NCI-H128 (cell line): ENCODE results near the gene PGBD1.

ENCODE experiments used
- DNase-seq: peaks from one replicate; lab custom pipeline; 2025; ENCODE audit not compliant: unreplicated experiment; lab: John Stamatoyannopoulos, UW

PGBD1 gene, protein sequence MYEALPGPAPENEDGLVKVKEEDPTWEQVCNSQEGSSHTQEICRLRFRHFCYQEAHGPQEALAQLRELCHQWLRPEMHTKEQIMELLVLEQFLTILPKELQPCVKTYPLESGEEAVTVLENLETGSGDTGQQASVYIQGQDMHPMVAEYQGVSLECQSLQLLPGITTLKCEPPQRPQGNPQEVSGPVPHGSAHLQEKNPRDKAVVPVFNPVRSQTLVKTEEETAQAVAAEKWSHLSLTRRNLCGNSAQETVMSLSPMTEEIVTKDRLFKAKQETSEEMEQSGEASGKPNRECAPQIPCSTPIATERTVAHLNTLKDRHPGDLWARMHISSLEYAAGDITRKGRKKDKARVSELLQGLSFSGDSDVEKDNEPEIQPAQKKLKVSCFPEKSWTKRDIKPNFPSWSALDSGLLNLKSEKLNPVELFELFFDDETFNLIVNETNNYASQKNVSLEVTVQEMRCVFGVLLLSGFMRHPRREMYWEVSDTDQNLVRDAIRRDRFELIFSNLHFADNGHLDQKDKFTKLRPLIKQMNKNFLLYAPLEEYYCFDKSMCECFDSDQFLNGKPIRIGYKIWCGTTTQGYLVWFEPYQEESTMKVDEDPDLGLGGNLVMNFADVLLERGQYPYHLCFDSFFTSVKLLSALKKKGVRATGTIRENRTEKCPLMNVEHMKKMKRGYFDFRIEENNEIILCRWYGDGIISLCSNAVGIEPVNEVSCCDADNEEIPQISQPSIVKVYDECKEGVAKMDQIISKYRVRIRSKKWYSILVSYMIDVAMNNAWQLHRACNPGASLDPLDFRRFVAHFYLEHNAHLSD

DNA sequence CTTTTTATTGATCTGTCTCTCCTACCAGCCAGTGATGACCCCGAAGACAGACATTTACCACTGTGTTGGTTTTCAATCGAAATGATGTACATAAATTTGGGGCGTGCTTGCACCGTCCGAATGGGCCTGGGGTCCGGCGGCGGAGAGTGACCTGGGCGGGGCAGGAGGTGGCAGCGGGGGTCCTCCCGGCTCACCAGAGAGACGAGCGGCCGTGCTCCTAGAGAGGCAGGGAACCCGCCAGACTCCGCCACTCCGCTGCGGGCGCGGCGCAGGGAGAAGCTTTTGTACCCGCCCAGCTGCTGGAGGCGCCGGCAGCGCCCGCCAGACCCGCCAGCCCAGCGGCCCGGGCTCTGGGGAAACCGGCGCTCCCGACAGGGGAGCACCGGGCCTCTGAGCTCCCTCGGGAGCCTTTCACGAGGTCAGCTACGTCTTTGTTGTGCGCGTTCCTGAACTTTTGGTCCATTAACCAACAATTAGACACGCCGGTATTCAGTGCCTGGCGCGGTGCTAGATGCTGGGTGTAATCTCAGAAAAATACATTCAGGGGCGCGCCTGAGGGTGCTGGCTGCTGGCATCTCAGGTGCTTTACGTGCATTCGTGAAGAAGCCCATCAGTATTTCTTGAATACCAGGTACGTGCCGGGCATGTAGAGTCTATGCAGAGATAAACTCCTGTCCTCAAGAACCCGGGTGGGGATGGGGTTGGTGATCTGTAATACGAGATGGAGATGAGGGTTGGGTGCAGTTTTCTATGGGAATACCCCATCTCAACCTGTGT, at the start of gene PGBD1:
PGBD1 (plus strand) TSS at position 285 of the 777 bp plus-strand sequence. CDS start 2,242 bp downstream, outside the sequence.
- DNase-seq = peak; percentile 57

DNA sequence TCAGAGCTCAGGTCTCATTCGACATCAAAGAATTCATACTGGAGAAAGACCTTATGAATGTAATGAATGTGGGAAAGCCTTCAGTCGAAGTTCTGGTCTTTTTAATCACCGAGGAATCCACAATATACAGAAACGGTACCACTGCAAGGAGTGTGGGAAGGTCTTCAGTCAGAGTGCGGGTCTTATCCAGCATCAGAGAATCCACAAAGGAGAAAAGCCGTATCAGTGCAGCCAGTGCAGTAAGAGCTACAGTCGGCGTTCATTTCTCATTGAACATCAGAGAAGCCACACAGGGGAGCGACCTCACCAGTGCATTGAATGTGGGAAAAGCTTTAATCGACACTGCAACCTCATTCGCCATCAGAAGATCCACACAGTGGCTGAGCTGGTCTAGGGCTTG, 48.6 kb upstream of the PGBD1 start:
- no peak for DNase-seq

DNA sequence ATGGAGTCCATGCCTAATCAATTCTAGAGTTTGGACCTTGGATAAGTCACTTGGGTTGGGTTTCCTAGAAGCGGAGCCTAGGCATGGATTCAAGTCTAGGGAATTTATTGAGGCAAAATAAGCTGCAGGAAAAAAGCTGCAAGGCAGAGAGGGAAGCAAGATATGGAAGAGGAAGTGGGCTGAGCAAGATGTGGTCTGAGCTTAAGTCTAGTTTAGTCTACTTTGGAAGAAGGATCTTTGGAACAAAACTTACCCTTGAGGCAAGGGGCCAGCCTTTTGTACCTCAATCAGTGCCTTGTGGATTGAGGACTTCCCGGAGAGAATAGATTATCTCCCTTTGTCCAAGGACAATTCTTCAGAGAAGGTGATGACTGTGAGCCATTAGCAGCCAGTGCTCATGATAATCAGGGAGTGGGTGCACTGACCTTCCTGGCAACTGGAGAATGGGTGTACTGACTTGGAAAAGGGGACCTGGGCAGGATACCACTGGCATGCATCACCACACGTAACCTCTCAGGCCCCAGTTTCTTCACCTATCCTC, 45.4 kb upstream of the PGBD1 start:
- no peak for DNase-seq

DNA sequence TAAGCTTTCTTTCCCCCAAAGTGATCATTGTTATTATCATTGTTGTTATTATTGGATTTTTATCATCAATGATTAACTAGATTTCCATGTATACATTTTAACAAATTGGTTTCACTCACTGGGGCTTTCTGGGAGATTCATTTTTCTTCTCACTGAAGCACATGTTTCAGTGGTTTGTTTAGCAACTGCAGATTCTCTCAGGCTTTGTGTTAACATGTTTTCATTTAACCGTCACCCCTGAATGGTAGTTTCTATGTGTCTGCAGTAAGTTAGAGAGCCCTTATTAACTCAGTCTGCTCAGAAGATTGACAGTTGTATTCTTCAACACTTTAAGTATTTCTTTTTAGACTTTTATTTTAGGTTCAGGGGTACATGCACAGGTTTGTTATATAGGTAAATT, 41.7 kb upstream of the PGBD1 start:
- DNase-seq = no peak

DNA sequence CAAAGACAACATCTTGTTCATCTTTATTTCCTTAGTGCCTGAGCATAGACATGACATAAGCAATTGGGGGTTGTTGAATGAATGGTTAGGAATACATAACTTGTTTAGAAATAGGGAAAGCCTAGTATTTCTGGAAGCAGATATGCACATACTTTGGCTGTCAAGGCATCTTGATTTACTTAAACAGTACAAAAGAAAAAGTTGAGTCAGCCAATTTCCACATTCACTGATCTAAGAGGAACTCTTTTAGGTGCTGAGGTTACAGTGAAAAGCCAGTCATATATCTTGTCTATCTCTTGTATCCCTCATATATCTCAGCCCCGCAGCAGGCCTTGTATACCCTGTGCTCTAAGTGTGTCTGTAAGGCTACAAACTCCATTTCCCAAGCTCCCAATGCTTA, 40.9 kb upstream of the PGBD1 start:
- no peak for DNase-seq

DNA sequence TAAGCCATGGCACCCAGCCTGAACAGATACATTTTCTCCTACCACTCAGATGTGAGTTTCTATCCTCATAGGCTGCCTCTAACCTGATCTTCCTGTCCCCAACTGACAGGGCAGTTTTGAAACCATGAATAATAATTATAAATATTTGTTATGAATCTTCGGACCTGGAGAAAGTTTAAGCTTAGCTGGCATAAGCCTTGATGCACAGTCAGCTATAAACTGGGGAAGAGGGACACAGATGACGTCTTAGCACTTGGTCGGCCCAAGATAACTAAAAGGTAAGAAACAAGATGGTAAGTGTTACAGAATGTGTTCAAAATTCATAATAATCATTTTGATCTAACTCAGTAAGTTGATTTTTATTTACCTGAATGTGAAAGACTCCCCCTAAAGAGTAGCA, 37.4 kb upstream of the PGBD1 start:
- DNase-seq = no peak

DNA sequence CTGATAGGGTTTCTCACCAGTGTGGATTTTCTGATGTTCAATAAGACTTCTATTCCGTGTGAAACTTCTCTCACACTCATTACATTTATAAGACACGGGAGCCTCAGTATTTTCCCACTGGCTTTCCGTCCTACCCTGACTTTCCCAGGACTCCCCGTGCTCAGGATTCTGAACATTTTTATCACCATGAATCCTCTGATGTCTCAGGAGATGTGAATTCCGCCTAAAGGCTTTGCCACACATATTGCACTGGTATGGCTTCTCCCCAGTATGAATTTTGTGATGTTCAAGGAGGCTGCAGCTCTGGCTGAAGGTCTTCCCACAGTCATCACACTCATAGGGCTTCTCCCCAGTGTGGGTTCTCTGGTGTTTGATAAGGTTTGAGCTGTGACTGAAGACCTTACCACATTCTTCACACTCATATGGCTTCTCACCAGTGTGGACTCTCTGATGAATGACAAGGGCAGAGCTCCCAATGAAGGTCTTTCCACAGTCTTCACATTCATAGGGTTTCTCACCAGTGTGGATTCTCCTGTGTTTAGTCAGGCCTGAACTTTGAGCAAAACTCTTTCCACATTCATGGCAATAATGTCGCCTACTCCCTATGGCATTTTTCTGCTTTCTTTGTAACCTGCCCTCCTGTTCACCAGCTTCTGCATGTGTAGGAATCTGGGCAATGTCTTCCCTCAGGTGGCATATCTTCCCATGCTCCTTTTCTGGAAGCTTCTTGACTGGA, 36.0 kb upstream of the PGBD1 start:
- DNase-seq = no peak

DNA sequence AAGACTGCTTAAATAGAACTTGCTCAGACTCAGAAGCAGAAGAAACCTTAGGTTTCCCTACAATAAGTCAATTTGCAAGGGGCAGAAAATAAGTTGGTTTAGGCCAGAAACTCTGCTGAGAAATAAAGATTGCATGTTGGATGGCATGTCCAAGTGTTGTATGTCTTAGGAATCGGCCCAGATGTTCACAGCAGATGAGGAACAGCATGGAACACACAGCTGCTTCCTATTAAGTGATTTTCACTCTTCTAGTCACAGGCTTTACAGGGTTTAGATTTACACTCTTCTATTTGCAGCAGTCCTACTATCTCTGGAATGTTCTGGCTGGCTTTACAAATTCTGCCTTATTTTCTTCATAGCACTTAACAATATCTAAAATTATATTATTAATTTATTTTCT, 32.5 kb upstream of the PGBD1 start:
- no peak for DNase-seq

DNA sequence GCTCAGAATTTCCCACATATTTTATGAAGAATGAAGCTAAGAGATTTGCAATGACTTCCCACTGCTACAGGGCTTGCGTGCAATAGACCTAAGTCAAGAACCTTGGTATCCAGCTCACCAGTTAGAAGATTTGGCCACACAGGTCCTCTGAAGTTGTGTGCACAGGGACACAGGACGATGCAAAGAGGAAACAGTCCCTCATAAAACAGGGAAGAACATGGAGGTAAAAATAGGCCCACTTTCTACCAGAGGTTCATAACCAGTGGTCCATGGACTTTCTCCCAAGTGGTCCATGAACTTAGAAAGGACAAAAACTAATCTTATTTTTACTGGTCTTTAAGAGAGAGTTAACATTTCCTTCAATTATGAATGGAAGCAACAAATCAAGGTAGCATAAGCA, 30.6 kb upstream of the PGBD1 start:
- DNase-seq = no peak

DNA sequence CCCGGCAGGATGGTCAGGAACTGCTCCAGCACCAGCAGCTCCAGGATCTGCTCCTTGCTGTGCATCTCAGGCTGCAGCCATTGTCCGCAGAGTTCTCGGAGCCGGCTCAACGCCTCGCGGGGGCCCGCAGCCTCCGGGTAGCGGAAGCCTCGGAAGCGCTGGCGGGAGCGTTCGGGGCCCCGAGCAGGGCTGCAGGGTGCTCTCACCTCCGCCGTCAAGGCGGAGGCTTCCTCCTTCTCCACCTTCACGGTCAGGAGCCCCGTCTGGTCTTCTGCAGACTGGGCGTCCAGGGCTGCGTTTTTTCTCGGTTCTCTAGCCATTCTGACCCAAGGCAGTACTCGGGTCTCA, 29.7 kb upstream of the PGBD1 start:
- no peak for DNase-seq

DNA sequence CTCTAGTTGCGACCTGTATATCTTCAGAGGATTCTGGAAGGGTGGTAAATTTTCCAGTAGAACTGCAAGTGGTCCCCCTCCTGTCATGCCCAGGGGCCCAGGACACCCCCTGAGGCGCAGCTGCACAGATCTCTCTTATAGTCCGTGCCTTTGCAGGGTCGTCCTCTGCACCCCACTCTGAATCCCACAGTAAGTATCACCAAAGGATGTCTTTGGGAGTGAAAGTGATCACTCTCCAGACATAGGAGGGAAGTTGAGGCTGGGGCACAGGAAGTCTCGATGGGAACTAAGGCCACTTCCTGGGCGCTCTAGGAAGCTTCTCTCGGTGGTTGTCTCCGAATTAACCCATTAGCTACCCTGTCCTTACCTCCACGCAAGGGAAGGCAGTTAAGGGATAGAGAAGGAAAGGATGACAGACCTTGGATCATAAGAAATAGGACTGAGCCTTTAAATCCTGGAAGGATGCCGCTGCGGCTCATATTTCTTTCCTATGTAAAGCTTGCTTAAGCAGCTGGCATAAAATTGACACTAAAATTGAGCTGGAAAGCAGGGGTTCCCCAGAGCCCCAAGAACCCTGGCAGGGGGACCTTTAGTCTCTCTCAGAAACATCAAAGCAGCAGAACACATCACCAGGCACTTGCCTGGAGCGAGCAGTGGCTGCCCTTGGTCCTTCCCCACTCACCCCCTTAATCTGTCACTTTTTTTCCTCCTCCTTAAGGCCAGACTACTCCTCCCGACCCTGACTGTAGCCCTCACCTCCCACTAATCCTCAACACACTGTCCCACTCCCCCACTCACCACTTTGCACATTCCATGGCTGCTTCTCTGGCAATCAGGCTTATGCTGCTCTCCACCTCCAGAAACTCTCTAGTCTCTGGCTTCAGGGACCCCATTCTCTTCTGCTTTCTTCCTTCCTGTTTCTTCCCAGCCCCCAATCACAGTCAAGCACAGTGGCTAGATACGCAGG, 29.1 kb upstream of the PGBD1 start, which contains the start of gene ZKSCAN4:
ZKSCAN4 (minus strand) TSS at position 261 of the 967 bp plus-strand sequence. CDS start 289 bp downstream, outside the sequence.
- peak; percentile 73 for DNase-seq

DNA sequence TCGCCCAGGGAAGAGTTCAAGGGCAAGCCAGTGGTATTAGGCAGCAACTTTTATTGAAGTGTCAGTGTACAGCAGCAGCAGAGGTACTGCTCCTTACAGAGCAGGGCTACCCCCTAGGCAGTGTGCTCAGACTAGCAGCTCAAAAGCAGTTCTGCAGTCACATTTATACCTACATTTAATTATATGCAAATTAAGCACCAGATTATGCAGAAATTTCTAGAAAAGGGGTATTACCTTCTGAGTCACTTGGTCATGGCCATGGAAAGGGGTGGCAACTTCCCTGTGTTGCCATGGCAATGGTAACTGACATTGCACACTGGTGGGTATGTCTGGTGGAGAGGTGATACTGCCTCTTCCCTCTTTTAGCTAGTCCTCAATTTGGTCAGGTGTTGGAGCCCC, 27.3 kb upstream of the PGBD1 start:
- DNase-seq = no peak

DNA sequence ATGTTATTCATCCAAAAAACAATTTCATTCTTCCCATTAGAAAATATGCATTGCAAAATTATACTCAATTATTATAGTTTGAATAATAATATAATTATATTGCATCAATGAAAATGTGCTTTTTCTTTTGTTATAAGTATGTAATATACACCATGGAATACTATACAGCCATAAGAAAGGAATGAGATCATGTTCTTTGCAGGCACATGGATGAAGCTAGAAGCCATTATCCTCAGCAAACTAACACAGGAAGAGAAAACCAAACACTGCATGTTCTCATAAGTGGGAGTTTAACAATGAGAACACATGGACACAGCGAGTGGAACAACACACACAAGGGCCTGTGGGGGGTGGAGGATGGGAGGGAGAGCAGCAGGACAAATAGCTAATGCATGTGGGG, 24.3 kb upstream of the PGBD1 start:
- DNase-seq = no peak

DNA sequence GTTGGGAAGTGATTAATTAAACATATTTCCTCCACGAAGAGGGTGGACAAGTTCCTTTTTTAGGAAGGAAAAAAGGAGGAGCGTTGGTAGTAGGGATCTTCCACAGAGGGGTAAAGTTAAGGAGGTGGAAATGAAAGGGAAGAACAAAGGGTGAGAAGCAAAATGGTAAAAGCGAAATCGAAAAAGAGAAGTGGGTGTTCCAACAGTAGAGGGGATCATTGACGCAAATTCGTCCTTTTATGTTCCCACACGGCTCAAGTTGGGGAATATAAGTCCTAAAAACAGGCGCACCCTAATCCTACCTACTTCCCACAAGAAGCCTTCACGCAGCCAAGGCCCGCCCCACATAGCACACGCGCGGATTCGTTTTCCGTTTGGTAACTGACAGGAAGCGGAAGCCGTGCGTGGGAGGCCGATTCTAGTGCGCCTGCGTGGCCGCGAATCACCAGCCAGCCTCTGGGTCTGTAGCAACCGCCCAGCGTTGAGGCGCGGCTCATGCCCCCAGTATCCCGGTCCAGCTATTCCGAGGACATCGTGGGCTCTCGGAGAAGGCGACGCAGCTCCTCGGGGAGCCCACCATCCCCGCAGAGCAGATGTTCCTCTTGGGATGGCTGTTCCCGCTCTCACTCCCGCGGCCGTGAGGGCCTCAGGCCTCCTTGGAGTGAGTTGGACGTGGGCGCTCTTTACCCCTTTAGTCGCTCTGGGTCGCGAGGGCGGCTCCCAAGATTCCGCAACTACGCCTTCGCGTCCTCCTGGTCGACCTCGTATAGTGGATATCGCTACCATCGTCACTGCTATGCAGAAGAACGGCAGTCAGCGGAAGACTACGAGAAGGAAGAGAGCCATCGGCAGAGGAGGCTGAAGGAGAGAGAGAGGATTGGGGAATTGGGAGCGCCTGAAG, 22.2 kb upstream of the PGBD1 start, which contains the start of gene NKAPL:
NKAPL (plus strand) TSS at position 421 of the 901 bp plus-strand sequence; CDS start at position 496, 75 bp downstream.
- DNase-seq = no peak

DNA sequence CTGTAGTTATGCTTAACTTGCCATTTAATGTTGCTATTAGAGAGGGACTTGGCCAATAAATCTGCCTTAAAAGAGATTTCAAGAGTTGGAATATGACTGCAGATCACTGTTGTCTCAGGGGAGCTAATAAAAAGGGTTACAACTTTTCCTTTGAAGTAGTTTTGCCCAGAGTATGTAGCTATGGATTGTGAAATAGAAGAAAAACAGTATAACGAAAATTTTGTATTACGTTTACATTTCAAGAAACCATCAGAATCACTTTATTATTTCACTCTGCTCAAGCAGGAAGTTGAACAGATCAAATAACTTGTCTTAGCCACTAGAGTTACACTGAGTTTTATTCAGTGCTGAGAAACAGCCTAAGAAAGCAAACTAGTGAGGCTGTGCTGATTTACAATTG, 17.4 kb upstream of the PGBD1 start:
- DNase-seq = no peak

DNA sequence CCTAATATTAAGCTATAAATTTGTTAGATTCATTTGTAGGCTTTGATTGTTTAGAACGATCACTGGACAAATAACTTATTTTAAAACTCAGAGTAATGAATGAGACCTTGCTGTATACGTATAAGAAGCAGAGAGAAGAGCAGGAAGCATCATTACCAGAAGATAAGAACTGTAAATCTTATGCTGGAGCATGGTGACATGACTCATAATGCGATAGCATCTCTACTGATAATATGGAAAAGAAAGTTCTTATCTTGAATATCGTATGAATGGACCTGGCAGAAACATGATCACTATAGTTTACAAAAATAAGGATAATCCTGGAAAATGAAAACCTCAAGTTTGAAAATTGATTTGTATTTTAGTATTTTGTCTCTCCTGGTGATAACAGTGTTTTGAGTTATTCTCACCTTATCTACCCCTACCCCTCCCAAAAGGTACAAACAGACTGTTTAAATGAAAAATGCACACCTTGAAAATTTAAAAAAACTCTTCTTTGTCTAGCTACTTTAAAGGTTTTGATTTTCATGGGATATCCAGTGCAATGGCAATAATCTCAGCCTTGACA, 16.5 kb upstream of the PGBD1 start:
- DNase-seq = no peak

DNA sequence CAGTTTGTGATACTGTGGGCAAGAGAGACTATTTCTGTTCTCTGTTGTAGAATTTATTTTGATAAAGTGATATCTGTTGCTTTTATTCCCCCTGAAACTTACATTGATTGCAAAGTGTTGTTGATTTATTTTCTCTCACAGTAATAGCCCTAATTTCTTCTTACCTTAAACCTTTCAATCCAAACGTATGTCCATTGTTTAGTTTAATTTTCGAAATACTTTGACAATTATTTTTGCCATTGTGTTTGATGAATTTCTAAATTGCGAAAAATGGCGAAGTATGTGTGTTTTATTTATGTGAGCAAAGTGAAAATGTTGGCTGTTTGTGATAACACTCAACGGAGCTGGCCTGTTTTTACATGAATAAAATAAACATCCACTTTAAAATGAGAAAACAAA, 14.8 kb upstream of the PGBD1 start:
- DNase-seq = no peak
